ENCODE measurements around the gene OTOS. TPM values are rescaled to one million over a fixed set of nuclear protein-coding genes. Genes with fewer than 3 reads are reported as not detected.

OTOS gene
- total and polyA plus RNA-seq, 2 of the 4 experiments (the other 2 are of a cell fraction), result 0.34 TPM; not detected in 1

GRCh38 chr2:240153418-240153817 is 13.0 kb upstream of the OTOS start:
- H3K18ac ChIP-seq (ENCODE audit: low read depth, low read length), result no peak overlapping the region
- no peaks in the 10 kb centered on the region for H3K79me1 ChIP-seq (ENCODE audit: low read depth in 1 of 2, low read length in 2 of 2)
- no peak overlapping the region for H3K23ac ChIP-seq (ENCODE audit: low read depth, low read length)
- no peak overlapping the region for H3K14ac ChIP-seq (replicated peaks; ENCODE audit: low read depth, low read length)
- no peak overlapping the region for H3K4me3 ChIP-seq (ENCODE audit: insufficient read depth, low read depth, low read length)
- no peak overlapping the region for H2AK9ac ChIP-seq (replicated peaks; ENCODE audit: low read depth, low read length, poor library complexity)
- H2BK20ac ChIP-seq (ENCODE audit: low read depth, low read length), result no peak overlapping the region
- no peak overlapping the region for H3K27ac ChIP-seq (ENCODE audit: insufficient read depth, low read length)
- H3K27me3 ChIP-seq (ENCODE audit: control insufficient read depth, insufficient read depth, low read length), result peaks cover 40% of the 10 kb centered on the region
- TF ChIP-seq, protein P1, sequence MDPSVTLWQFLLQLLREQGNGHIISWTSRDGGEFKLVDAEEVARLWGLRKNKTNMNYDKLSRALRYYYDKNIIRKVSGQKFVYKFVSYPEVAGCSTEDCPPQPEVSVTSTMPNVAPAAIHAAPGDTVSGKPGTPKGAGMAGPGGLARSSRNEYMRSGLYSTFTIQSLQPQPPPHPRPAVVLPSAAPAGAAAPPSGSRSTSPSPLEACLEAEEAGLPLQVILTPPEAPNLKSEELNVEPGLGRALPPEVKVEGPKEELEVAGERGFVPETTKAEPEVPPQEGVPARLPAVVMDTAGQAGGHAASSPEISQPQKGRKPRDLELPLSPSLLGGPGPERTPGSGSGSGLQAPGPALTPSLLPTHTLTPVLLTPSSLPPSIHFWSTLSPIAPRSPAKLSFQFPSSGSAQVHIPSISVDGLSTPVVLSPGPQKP (IDR thresholded peaks at IDR 0.05; ENCODE audit: borderline replicate concordance, low read depth, low read length), result no peak
- TF ChIP-seq RAD21 (IDR thresholded peaks at IDR 0.05; ENCODE audit: low read length) (no peak), CEBPB (IDR thresholded peaks at IDR 0.05; ENCODE audit: low read depth, low read length) (no peak), RFX5 (IDR thresholded peaks at IDR 0.05; ENCODE audit: low read depth, low read length) (no peak), CHD1 (IDR thresholded peaks at IDR 0.05; ENCODE audit: low read depth, low read length) (no peak), MAFK (IDR thresholded peaks at IDR 0.05; ENCODE audit: low read depth, low read length) (no peak), NFE2L2 (IDR thresholded peaks at IDR 0.05; ENCODE audit: low read depth, low read length) (no peak), SMC3 (IDR thresholded peaks at IDR 0.05; ENCODE audit: low read depth, low read length) (no peak), MXI1 (IDR thresholded peaks at IDR 0.05; ENCODE audit: borderline replicate concordance, low read depth, low read length) (no peak), POLR2A (IDR thresholded peaks at IDR 0.05; ENCODE audit: low read depth, low read length) (no peak), MAZ (IDR thresholded peaks at IDR 0.05; ENCODE audit: borderline replicate concordance, low read depth, low read length) (no peak), BHLHE40 (IDR thresholded peaks at IDR 0.05; ENCODE audit: low read depth, low read length) (no peak), FOS (IDR thresholded peaks at IDR 0.05; ENCODE audit: low read depth, low read length) (no peak), RCOR1 (IDR thresholded peaks at IDR 0.05; ENCODE audit: insufficient replicate concordance, low read length) (no peak)
- TF ChIP-seq, protein P2, sequence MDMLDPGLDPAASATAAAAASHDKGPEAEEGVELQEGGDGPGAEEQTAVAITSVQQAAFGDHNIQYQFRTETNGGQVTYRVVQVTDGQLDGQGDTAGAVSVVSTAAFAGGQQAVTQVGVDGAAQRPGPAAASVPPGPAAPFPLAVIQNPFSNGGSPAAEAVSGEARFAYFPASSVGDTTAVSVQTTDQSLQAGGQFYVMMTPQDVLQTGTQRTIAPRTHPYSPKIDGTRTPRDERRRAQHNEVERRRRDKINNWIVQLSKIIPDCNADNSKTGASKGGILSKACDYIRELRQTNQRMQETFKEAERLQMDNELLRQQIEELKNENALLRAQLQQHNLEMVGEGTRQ (IDR thresholded peaks at IDR 0.05; ENCODE audit: low read depth, low read length), result no peak
- TF ChIP-seq, protein P3, sequence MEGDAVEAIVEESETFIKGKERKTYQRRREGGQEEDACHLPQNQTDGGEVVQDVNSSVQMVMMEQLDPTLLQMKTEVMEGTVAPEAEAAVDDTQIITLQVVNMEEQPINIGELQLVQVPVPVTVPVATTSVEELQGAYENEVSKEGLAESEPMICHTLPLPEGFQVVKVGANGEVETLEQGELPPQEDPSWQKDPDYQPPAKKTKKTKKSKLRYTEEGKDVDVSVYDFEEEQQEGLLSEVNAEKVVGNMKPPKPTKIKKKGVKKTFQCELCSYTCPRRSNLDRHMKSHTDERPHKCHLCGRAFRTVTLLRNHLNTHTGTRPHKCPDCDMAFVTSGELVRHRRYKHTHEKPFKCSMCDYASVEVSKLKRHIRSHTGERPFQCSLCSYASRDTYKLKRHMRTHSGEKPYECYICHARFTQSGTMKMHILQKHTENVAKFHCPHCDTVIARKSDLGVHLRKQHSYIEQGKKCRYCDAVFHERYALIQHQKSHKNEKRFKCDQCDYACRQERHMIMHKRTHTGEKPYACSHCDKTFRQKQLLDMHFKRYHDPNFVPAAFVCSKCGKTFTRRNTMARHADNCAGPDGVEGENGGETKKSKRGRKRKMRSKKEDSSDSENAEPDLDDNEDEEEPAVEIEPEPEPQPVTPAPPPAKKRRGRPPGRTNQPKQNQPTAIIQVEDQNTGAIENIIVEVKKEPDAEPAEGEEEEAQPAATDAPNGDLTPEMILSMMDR (conservative IDR thresholded peaks at IDR 0.05; ENCODE audit: low read depth, low read length), result no peak
- H2BK5ac ChIP-seq (ENCODE audit: low read depth, low read length, poor library complexity, severe bottlenecking), result no peak overlapping the region
- H4K5ac ChIP-seq (ENCODE audit: low read depth, low read length), result no peak overlapping the region
- BruUV-seq (replicated peaks), result no TSS peak
- dilution Hi-C loops (cut with HindIII; ENCODE audit: low sequenced_read_pairs, unreplicated experiment) (no loop called here), intact Hi-C loops (cut with micrococcal nuclease) (no loop called here), in situ Hi-C loops (cut with MboI; ENCODE audit: low sequenced_read_pairs) (no loop called here)
- H4K20me1 ChIP-seq (ENCODE audit: insufficient read depth, low read length), result no peaks in the 10 kb centered on the region
- no peaks in the 10 kb centered on the region for H3K36me3 ChIP-seq (ENCODE audit: control insufficient read depth, insufficient read depth, low read length)
- ATAC-seq (ENCODE audit: low read depth), result no peak
- H3K4me2 ChIP-seq (ENCODE audit: low read depth, low read length), result no peak overlapping the region
- no peak overlapping the region for H2BK120ac ChIP-seq (ENCODE audit: low read depth, low read length)
- no peaks in the 10 kb centered on the region for H3K4me1 ChIP-seq (ENCODE audit: control insufficient read depth, insufficient read depth, low read length)
- POLR2A ChIA-PET (ENCODE audit: unreplicated experiment), result no interaction called here
- H2BK15ac ChIP-seq (ENCODE audit: low read depth, low read length), result no peak overlapping the region
- no peak overlapping the region for H2AFZ ChIP-seq (replicated peaks; ENCODE audit: low read length, poor library complexity)
- no peak overlapping the region for H2AK5ac ChIP-seq (ENCODE audit: low read depth, low read length)
- H3K4ac ChIP-seq (ENCODE audit: low read depth, low read length), result no peak overlapping the region
- H3K9me3 ChIP-seq (ENCODE audit: control insufficient read depth, insufficient read depth, low read length), result 0 out of 2 replicates have a peak, but pooled peaks cover 1% of the 10 kb centered on the region
- no peak overlapping the region for H4K91ac ChIP-seq (ENCODE audit: insufficient read depth, low read depth, low read length)
- no peak for DNase-seq
- CTCF ChIA-PET, result no interaction called here
- no peak overlapping the region for H4K8ac ChIP-seq (ENCODE audit: low read depth in 2 of 2, low read length in 2 of 2)
- WGBS, 2 experiments (ENCODE audit: extremely low coverage in 2 of 2, insufficient read length in 1 of 2), result no CpG with 5 or more reads among the region's 3 CpGs
- no peaks in the 10 kb centered on the region for H3K9me1 ChIP-seq (ENCODE audit: insufficient read depth, low read length)
- H3K9ac ChIP-seq (ENCODE audit: low read depth, low read length), result no peak overlapping the region
- no peak overlapping the region for H3K56ac ChIP-seq (ENCODE audit: extremely low read depth, insufficient read depth, low read length)

Data from IMR-90 (cell line).